ENCODE results near the gene PRODH2.

DNA sequence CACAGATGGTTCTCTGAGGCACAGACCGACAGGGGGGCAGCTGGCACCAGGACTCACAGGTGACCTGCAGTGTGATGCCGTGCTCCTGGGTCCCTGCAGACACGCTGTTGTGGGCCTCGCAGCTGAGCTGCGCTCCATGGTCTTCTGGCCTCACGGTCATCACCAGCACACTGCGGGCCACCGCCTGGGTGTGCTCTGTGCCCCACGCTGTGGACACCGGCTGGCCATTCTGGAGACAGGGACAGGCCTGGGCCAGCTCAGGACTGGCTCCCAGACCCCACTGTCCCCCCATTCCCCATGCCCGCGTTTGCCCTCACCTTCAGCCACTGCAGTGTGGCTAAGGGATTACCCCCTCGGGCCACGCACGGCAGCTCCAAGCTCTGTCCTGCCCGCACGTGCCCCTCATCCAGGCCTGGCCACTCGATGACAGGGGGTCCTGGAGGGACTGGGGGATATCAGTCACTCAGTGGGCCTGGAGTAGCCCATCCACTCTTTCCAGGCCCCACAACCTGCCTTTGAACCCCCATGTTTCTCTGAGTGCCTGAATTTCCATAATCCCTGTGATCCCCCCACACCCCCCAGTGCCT, 36.4 kb upstream of the PRODH2 start:
- TF ChIP-seq, protein P1, sequence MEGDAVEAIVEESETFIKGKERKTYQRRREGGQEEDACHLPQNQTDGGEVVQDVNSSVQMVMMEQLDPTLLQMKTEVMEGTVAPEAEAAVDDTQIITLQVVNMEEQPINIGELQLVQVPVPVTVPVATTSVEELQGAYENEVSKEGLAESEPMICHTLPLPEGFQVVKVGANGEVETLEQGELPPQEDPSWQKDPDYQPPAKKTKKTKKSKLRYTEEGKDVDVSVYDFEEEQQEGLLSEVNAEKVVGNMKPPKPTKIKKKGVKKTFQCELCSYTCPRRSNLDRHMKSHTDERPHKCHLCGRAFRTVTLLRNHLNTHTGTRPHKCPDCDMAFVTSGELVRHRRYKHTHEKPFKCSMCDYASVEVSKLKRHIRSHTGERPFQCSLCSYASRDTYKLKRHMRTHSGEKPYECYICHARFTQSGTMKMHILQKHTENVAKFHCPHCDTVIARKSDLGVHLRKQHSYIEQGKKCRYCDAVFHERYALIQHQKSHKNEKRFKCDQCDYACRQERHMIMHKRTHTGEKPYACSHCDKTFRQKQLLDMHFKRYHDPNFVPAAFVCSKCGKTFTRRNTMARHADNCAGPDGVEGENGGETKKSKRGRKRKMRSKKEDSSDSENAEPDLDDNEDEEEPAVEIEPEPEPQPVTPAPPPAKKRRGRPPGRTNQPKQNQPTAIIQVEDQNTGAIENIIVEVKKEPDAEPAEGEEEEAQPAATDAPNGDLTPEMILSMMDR (IDR thresholded peaks at IDR 0.05; ENCODE audit: low read depth, low read length, missing input control) = no peak
- TF ChIP-seq RXRA (IDR thresholded peaks at IDR 0.05) = no peak
- TF ChIP-seq JUND (IDR thresholded peaks at IDR 0.05) = no peak
- TF ChIP-seq EGR1 (IDR thresholded peaks at IDR 0.05; ENCODE audit: low read depth in 2 of 2) = no peak
- TF ChIP-seq SP1 (IDR thresholded peaks at IDR 0.05) = no peak
- TF ChIP-seq, protein P2, sequence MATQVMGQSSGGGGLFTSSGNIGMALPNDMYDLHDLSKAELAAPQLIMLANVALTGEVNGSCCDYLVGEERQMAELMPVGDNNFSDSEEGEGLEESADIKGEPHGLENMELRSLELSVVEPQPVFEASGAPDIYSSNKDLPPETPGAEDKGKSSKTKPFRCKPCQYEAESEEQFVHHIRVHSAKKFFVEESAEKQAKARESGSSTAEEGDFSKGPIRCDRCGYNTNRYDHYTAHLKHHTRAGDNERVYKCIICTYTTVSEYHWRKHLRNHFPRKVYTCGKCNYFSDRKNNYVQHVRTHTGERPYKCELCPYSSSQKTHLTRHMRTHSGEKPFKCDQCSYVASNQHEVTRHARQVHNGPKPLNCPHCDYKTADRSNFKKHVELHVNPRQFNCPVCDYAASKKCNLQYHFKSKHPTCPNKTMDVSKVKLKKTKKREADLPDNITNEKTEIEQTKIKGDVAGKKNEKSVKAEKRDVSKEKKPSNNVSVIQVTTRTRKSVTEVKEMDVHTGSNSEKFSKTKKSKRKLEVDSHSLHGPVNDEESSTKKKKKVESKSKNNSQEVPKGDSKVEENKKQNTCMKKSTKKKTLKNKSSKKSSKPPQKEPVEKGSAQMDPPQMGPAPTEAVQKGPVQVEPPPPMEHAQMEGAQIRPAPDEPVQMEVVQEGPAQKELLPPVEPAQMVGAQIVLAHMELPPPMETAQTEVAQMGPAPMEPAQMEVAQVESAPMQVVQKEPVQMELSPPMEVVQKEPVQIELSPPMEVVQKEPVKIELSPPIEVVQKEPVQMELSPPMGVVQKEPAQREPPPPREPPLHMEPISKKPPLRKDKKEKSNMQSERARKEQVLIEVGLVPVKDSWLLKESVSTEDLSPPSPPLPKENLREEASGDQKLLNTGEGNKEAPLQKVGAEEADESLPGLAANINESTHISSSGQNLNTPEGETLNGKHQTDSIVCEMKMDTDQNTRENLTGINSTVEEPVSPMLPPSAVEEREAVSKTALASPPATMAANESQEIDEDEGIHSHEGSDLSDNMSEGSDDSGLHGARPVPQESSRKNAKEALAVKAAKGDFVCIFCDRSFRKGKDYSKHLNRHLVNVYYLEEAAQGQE (IDR thresholded peaks at IDR 0.05) = no peak
- TF ChIP-seq YY1 (IDR thresholded peaks at IDR 0.05) = no peak
- TF ChIP-seq HNF4A (conservative IDR thresholded peaks at IDR 0.05) = no peak
- TF ChIP-seq, protein P3, sequence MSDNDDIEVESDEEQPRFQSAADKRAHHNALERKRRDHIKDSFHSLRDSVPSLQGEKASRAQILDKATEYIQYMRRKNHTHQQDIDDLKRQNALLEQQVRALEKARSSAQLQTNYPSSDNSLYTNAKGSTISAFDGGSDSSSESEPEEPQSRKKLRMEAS (IDR thresholded peaks at IDR 0.05) = no peak
